Natural killer cell (primary cell): ENCODE data around the gene RNF4. TPM values are rescaled to one million over a fixed set of nuclear protein-coding genes. Genes with fewer than 3 reads are reported as not detected.

Experiments used
- ATAC-seq, 3 donors: fragments of 150-1000 bp in 2 of 3; fragments of 200-7000 bp in 1 of 3; cut with Tn5 transposase; 1 replicate in 1 of 3; 2 replicates in 2 of 3; pipeline ENCODE4 v1.10.0; 2021; ENCODE audit warnings: mild to moderate bottlenecking in 2 of 3, moderate library complexity in 2 of 3
- DNase-seq, 2 donors: peaks; one replicate each; pipeline versions ENCODE4 v3.0.0 to v3.0.0-alpha.2; 2013 to 2021; ENCODE audit warnings: mixed read lengths in 1 of 2
- H3K27ac ChIP-seq: one replicate; pipeline ENCODE4 v1.5.1; 2013; ENCODE audit warnings: mild to moderate bottlenecking, low read length
- H3K27me3 ChIP-seq: one replicate; pipeline ENCODE4 v1.6.1; 2013; ENCODE audit warnings: low read length; ENCODE audit not compliant: control insufficient read depth, insufficient read depth
- H3K36me3 ChIP-seq: one replicate; pipeline ENCODE4 v1.6.1; 2013; ENCODE audit warnings: low read length; ENCODE audit not compliant: control insufficient read depth, insufficient read depth
- H3K4me1 ChIP-seq: one replicate; pipeline ENCODE4 v1.6.1; 2013; ENCODE audit warnings: low read length; ENCODE audit not compliant: control insufficient read depth, insufficient read depth
- H3K4me3 ChIP-seq: one replicate; pipeline ENCODE4 v1.5.1; 2013; ENCODE audit warnings: low read length
- H3K9me3 ChIP-seq: one replicate; pipeline ENCODE4 v1.6.1; 2013; ENCODE audit warnings: low read length; ENCODE audit not compliant: control insufficient read depth, insufficient read depth
- H3K27ac Mint-ChIP-seq, 2 donors: one replicate each; pipeline ENCODE4 v1.8.0; 2022; ENCODE audit warnings: mild to moderate bottlenecking in 2 of 2, mixed read lengths in 2 of 2, moderate library complexity in 1 of 2
- H3K27me3 Mint-ChIP-seq, 2 donors: one replicate each; pipeline ENCODE4 v1.8.0; 2022; ENCODE audit warnings: low read depth in 2 of 2, mixed read lengths in 2 of 2
- H3K36me3 Mint-ChIP-seq: one replicate; pipeline ENCODE4 v1.8.0; 2022; ENCODE audit warnings: mixed read lengths
- H3K4me1 Mint-ChIP-seq, 2 donors: one replicate each; pipeline ENCODE4 v1.8.0; 2022; ENCODE audit warnings: mixed read lengths in 2 of 2
- H3K4me3 Mint-ChIP-seq: one replicate; pipeline ENCODE4 v1.8.0; 2022; ENCODE audit warnings: mild to moderate bottlenecking, moderate library complexity, mixed read lengths
- H3K9me3 Mint-ChIP-seq, 2 donors: one replicate each; pipeline ENCODE4 v1.8.0; 2022; ENCODE audit warnings: mixed read lengths in 2 of 2
- CTCF ChIP-seq: fragments of 200-600 bp; IDR thresholded peaks from one replicate; pipeline ENCODE4 v1.8.0; 2022; ENCODE audit warnings: antibody characterized with exemption
- WGBS: methylation state at CpG from one replicate; pipeline ENCODE4 v1.1.7; 2013; ENCODE audit warnings: missing lambda C conversion rate; ENCODE audit not compliant: insufficient coverage; 5-methylcytosine and 5-hydroxymethylcytosine counted together
- intact Hi-C: fragments of 100-400 bp; cut with micrococcal nuclease; formaldehyde crosslinking; loops from one replicate; pipeline ENCODE4 v1.14.2; 2022
- total RNA-seq, 4 donors: library from RNA; stranded (reverse); fragments of 120-200 nt in 1 of 4; gene quantifications; one replicate each; pipeline versions ENCODE4 v1.2.3 to v1.2.4, GENCODE V29; 2013 to 2022

Gene RNF4
- total RNA-seq, 3 donors from 2014 or later (not counting 1 experiment from before 2014, with no cell fraction given), result 103 to 130 (median 123) TPM

- no peaks in the 10 kb centered on the region for H3K9me3 ChIP-seq
- DNase-seq (peak; percentile 52 to 83), ATAC-seq (peak; percentile 82 to 84 (median 82))
- peak overlapping the region; percentile 87 to 96 for H3K27ac Mint-ChIP-seq
- H3K27ac ChIP-seq, result peak overlapping the region; percentile 78
- no peaks in the 10 kb centered on the region for H3K27me3 Mint-ChIP-seq
- H3K36me3 Mint-ChIP-seq, result no peaks in the 10 kb centered on the region
- intact Hi-C loops, result loop anchor here (2.0 kb wide), 1 partner anchor 16 kb away; the partner anchor contains the start of gene RNF4
- H3K4me3 ChIP-seq, result no peak overlapping the region
- WGBS, result 1% methylated on average over 11 of the region's 11 CpGs
- H3K4me1 ChIP-seq, result peaks cover 84% of the 10 kb centered on the region
- peak overlapping the region; percentile 67 for H3K4me3 Mint-ChIP-seq
- H3K36me3 ChIP-seq, result peaks cover 5% of the 10 kb centered on the region
- no peak for TF ChIP-seq CTCF
- no peaks in the 10 kb centered on the region for H3K27me3 ChIP-seq
- H3K4me1 Mint-ChIP-seq, result peaks cover 80 to 85% of the 10 kb centered on the region in 2 donors
- H3K9me3 Mint-ChIP-seq, result no peaks in the 10 kb centered on the region
Measured at GRCh38 chr4:2484993-2485392, 16.1 kb downstream of the RNF4 start.

GRCh38 chr4:2485956-2486355 lies 17.1 kb downstream of the RNF4 start:
- Mint-ChIP-seq H3K4me3 (peak overlapping the region; percentile 67), H3K27me3 (no peaks in the 10 kb centered on the region), H3K9me3 (no peaks in the 10 kb centered on the region), H3K36me3 (peaks cover 9% of the 10 kb centered on the region), H3K27ac (peak overlapping the region; percentile 87 to 96), H3K4me1 (peaks cover 81 to 87% of the 10 kb centered on the region in 2 donors)
- peaks cover 77% of the 10 kb centered on the region for H3K4me1 ChIP-seq
- TF ChIP-seq CTCF, result no peak
- H3K4me3 ChIP-seq, result no peak overlapping the region
- intact Hi-C loops, result loop anchor here (2.0 kb wide), 1 partner anchor 17 kb away; the partner anchor contains the start of gene RNF4
- ATAC-seq (no peak), DNase-seq (no peak)
- H3K27ac ChIP-seq, result peak overlapping the region; percentile 78
- H3K9me3 ChIP-seq, result no peaks in the 10 kb centered on the region
- 90% methylated on average over 4 of the region's 4 CpGs for whole genome bisulfite sequencing
- peaks cover 14% of the 10 kb centered on the region for H3K36me3 ChIP-seq
- no peaks in the 10 kb centered on the region for H3K27me3 ChIP-seq

GRCh38 chr4:2486981-2487380 lies 18.1 kb downstream of the RNF4 start:
- DNase-seq, result no peak
- intact Hi-C loops, result no loop called here
- H3K4me1 ChIP-seq, result peaks cover 70% of the 10 kb centered on the region
- Mint-ChIP-seq H3K9me3 (no peaks in the 10 kb centered on the region), H3K27me3 (no peaks in the 10 kb centered on the region), H3K36me3 (peaks cover 10% of the 10 kb centered on the region), H3K4me1 (peaks cover 74 to 79% of the 10 kb centered on the region in 2 donors), H3K4me3 (peak overlapping the region; percentile 22), H3K27ac (peak overlapping the region; percentile 87 to 96)
- no peaks in the 10 kb centered on the region for H3K27me3 ChIP-seq
- no peak overlapping the region for H3K4me3 ChIP-seq
- no peaks in the 10 kb centered on the region for H3K9me3 ChIP-seq
- H3K27ac ChIP-seq, result no peak overlapping the region
- no peak for ATAC-seq
- no peak for TF ChIP-seq CTCF
- H3K36me3 ChIP-seq, result peaks cover 22% of the 10 kb centered on the region
- WGBS, result 85% methylated on average over 6 of the region's 6 CpGs

GRCh38 chr4:2487632-2488031 lies 18.7 kb downstream of the RNF4 start:
- no peaks in the 10 kb centered on the region for H3K9me3 ChIP-seq
- Mint-ChIP-seq H3K4me1 (peaks cover 70 to 73% of the 10 kb centered on the region in 2 donors), H3K27ac (peak overlapping the region; percentile 87 to 96), H3K27me3 (no peaks in the 10 kb centered on the region), H3K4me3 (peak overlapping the region; percentile 25), H3K9me3 (no peaks in the 10 kb centered on the region), H3K36me3 (peaks cover 10% of the 10 kb centered on the region)
- H3K4me1 ChIP-seq, result peaks cover 63% of the 10 kb centered on the region
- WGBS, result 17% methylated on average over 6 of the region's 6 CpGs
- no peak overlapping the region for H3K27ac ChIP-seq
- no peak for TF ChIP-seq CTCF
- intact Hi-C loops, result no loop called here
- no peaks in the 10 kb centered on the region for H3K27me3 ChIP-seq
- H3K36me3 ChIP-seq, result peaks cover 29% of the 10 kb centered on the region
- DNase-seq (peak in 1 of 2 donors; percentile 49), ATAC-seq (peak; percentile 77 to 85 (median 79))
- H3K4me3 ChIP-seq, result no peak overlapping the region
